HEK293T (cell line): ENCODE measurements around the gene MMP17.

Experiments used
- ELF4 ChIP-seq: fragments of 450-650 bp; IDR thresholded peaks from 2 replicates; pipeline ENCODE4 v1.6.1; 2017; ENCODE audit warnings: antibody characterized with exemption
- FOXK2 ChIP-seq: fragments of 450-650 bp; IDR thresholded peaks from 2 replicates; pipeline ENCODE4 v1.6.1; 2016; ENCODE audit warnings: mild to moderate bottlenecking
- SP1 ChIP-seq: fragments of 450-650 bp; IDR thresholded peaks from 2 replicates; pipeline ENCODE4 v1.6.1; 2017

DNA sequence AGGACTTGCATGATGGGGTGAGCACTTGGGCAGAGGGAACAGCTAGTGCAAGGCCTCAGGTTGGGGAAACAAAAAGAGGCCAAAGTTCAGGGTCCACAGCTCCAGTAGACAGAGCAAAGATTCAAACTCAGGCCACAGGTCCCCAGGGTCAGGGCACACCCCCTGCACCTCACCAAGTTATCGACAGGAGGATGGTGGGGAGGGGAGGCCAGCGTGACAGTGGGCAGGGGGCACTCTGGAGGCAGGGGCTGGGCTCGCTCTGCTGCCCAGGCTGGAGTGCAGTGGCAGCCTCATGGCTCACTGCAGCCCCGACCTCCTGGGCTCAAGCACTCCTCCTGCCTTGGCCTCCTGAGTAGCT, 33.9 kb downstream of the MMP17 start:
- TF ChIP-seq ELF4 (no peak), SP1 (no peak), FOXK2 (no peak)
